Measurements from ENCODE around the gene F7. TPM values are rescaled to one million over a fixed set of nuclear protein-coding genes. Genes with fewer than 3 reads are reported as not detected.

Gene F7
- total and polyA plus RNA-seq, 2 donors (not counting 1 experiment from before 2014, with no cell fraction given) = not detected

DNA sequence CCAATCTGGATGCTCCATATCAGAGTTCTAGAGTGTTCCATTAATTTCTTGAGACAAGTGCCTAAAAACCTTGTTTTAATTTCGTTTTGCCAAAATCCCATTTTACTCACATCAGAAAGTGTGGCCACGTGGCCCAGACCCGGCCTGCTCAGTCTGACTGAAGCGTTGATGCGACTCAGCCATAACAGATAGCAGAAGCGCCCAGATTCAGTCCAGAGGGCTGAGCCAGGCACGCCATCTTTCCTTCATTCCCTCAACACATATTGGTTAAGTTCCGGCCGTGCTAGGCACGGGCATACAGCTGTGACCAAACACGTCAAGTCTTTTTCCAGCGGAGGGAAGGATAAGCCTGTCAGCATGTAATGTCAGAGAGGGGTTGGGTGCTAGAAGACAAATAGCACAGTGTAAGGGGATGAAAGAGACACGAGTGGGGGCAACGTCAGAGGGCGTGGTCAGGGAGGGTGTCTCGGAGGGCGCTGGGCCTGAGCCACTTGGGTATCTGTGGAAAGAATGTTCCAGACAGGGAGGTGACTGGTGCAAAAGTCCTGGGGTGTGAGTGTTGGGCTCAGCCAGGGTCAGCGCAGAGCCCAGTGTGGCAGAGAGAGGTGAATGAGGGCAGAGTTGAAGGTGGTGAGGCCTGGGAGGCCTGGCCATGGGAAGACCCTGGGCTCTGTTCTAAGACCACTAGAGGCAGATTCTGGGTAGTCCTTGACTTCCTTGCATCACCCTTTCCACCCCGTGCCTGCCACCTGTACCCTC lies 20.1 kb downstream of the F7 start:
- H3K27me3 ChIP-seq (ENCODE audit: control insufficient read depth, insufficient read depth, low read length) = peaks cover 3% of the 10 kb centered on the region
- TF ChIP-seq, protein P1, sequence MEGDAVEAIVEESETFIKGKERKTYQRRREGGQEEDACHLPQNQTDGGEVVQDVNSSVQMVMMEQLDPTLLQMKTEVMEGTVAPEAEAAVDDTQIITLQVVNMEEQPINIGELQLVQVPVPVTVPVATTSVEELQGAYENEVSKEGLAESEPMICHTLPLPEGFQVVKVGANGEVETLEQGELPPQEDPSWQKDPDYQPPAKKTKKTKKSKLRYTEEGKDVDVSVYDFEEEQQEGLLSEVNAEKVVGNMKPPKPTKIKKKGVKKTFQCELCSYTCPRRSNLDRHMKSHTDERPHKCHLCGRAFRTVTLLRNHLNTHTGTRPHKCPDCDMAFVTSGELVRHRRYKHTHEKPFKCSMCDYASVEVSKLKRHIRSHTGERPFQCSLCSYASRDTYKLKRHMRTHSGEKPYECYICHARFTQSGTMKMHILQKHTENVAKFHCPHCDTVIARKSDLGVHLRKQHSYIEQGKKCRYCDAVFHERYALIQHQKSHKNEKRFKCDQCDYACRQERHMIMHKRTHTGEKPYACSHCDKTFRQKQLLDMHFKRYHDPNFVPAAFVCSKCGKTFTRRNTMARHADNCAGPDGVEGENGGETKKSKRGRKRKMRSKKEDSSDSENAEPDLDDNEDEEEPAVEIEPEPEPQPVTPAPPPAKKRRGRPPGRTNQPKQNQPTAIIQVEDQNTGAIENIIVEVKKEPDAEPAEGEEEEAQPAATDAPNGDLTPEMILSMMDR (conservative IDR thresholded peaks at IDR 0.05 in 1 of 2, IDR thresholded peaks at IDR 0.05 in 1 of 2; ENCODE audit: low read depth in 1 of 2, low read length in 2 of 2) = no peak
- no peak for TF ChIP-seq EZH2 (IDR thresholded peaks at IDR 0.05; ENCODE audit: low read length, missing control alignments)
- H3K4me2 ChIP-seq (ENCODE audit: extremely low read depth, insufficient read depth, low read length) = no peak overlapping the region
- H3K36me3 ChIP-seq (ENCODE audit: control insufficient read depth, insufficient read depth, low read length) = no peaks in the 10 kb centered on the region
- no peaks in the 10 kb centered on the region for H3K4me1 ChIP-seq (ENCODE audit: control insufficient read depth, extremely low read depth, insufficient read depth, low read length)
- no peak for DNase-seq (ENCODE audit: low read depth in 2 of 2)
- H3K79me2 ChIP-seq (ENCODE audit: control insufficient read depth, insufficient read depth, low read length) = no peaks in the 10 kb centered on the region
- no peak overlapping the region for H2AFZ ChIP-seq (ENCODE audit: low read length)
- no peaks in the 10 kb centered on the region for H4K20me1 ChIP-seq (ENCODE audit: control insufficient read depth, extremely low read depth, insufficient read depth, low read length)
- H3K27ac ChIP-seq (ENCODE audit: insufficient read depth, low read length) = no peak overlapping the region
- no peak overlapping the region for H3K4me3 ChIP-seq (replicated peaks in 1 of 4; ENCODE audit: control extremely low read depth in 1 of 4, insufficient read depth in 1 of 4, low read depth in 3 of 4, low read length in 4 of 4)
- H3K9ac ChIP-seq (ENCODE audit: insufficient read depth, low read length) = no peak overlapping the region
- no peaks in the 10 kb centered on the region for H3K9me3 ChIP-seq (ENCODE audit: control insufficient read depth, insufficient read depth, low read depth, low read length)

DNA sequence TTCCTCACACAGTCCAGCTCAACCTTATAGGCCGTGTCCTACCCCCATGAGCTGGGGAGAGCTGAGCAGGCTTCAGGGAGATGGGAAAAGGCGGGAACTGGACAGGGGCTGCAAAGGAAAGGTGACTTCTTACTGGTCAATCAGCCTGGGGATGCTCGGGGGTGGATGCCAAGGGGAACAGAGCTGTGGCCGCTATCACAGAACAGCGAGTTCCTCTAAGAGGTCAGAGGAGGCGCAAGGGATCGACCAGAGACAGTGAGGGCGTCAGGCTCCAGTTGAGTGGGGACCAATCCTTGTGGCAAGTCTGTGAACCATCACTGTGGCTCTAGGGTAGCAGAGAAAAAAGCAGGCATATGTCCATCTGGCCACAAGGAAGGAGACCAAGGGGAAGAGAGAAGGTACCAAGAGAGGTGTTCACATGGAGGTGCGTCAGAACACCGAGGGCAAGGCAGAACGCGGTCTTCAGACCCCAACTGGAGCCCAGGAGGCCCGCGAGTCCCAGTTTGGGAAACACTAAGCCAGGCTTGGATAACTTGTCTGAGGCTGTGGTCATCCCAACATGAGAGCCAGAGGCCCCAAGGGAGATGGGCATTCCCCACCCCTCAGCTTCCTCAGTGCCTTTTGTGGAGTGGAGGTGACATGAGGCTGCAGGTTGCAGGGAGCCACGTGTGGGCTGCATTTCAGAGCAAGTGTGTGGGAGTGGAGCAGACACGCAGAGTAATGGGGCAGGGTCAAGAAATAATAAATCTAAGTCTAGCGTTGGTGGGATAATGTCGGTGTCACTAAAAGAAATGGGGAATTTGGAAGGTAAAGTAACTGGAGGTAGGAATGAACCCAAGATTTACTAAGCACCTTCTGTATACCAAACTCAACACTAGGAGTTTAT lies 20.9 kb downstream of the F7 start:
- Histone ChIP-seq H3K9me3 (ENCODE audit: control insufficient read depth, insufficient read depth, low read depth, low read length) (no peaks in the 10 kb centered on the region), H3K4me3 (replicated peaks in 1 of 4; ENCODE audit: control extremely low read depth in 1 of 4, insufficient read depth in 1 of 4, low read depth in 3 of 4, low read length in 4 of 4) (no peak overlapping the region), H3K9ac (ENCODE audit: insufficient read depth, low read length) (no peak overlapping the region), H3K27me3 (ENCODE audit: control insufficient read depth, insufficient read depth, low read length) (peaks cover 3% of the 10 kb centered on the region), H3K4me1 (ENCODE audit: control insufficient read depth, extremely low read depth, insufficient read depth, low read length) (no peaks in the 10 kb centered on the region), H4K20me1 (ENCODE audit: control insufficient read depth, extremely low read depth, insufficient read depth, low read length) (no peaks in the 10 kb centered on the region), H3K27ac (ENCODE audit: insufficient read depth, low read length) (no peak overlapping the region), H3K79me2 (ENCODE audit: control insufficient read depth, insufficient read depth, low read length) (no peaks in the 10 kb centered on the region), H3K4me2 (ENCODE audit: extremely low read depth, insufficient read depth, low read length) (no peak overlapping the region), H2AFZ (ENCODE audit: low read length) (no peak overlapping the region), H3K36me3 (ENCODE audit: control insufficient read depth, insufficient read depth, low read length) (no peaks in the 10 kb centered on the region)
- no peak for DNase-seq (ENCODE audit: low read depth in 2 of 2)
- no peak for TF ChIP-seq EZH2 (IDR thresholded peaks at IDR 0.05; ENCODE audit: low read length, missing control alignments)
- TF ChIP-seq, protein P1 (conservative IDR thresholded peaks at IDR 0.05 in 1 of 2, IDR thresholded peaks at IDR 0.05 in 1 of 2; ENCODE audit: low read depth in 1 of 2, low read length in 2 of 2) = no peak

DNA sequence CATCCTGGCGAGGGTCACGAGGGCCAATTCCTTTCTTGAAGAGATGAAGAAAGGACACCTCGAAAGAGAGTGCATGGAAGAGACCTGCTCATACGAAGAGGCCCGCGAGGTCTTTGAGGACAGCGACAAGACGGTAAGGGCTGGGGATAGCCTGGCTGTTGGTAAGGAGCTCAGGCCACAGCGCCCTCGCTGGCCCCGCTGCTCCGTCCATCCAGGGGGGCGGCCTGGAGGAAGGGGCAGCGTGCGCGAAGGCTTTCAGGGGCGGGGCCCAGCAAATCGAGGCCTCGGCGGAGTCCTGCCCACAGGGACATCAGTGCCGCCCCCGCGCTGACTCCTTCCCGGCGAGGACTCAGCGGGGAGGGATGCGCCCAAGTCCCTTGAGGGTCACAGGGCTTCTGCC lies 23.9 kb downstream of the F7 start:
- Histone ChIP-seq H3K27ac (ENCODE audit: insufficient read depth, low read length) (no peak overlapping the region), H3K4me1 (ENCODE audit: control insufficient read depth, extremely low read depth, insufficient read depth, low read length) (no peaks in the 10 kb centered on the region), H3K27me3 (ENCODE audit: control insufficient read depth, insufficient read depth, low read length) (peaks cover 5% of the 10 kb centered on the region), H3K36me3 (ENCODE audit: control insufficient read depth, insufficient read depth, low read length) (no peaks in the 10 kb centered on the region), H3K4me2 (ENCODE audit: extremely low read depth, insufficient read depth, low read length) (no peak overlapping the region), H3K9me3 (ENCODE audit: control insufficient read depth, insufficient read depth, low read depth, low read length) (no peaks in the 10 kb centered on the region), H2AFZ (ENCODE audit: low read length) (no peak overlapping the region), H4K20me1 (ENCODE audit: control insufficient read depth, extremely low read depth, insufficient read depth, low read length) (no peaks in the 10 kb centered on the region), H3K79me2 (ENCODE audit: control insufficient read depth, insufficient read depth, low read length) (no peaks in the 10 kb centered on the region), H3K9ac (ENCODE audit: insufficient read depth, low read length) (no peak overlapping the region), H3K4me3 (replicated peaks in 1 of 4; ENCODE audit: control extremely low read depth in 1 of 4, insufficient read depth in 1 of 4, low read depth in 3 of 4, low read length in 4 of 4) (no peak overlapping the region)
- no peak for DNase-seq (ENCODE audit: low read depth in 2 of 2)
- no peak for TF ChIP-seq EZH2 (IDR thresholded peaks at IDR 0.05; ENCODE audit: low read length, missing control alignments)
- TF ChIP-seq, protein P1 (conservative IDR thresholded peaks at IDR 0.05 in 1 of 2, IDR thresholded peaks at IDR 0.05 in 1 of 2; ENCODE audit: low read depth in 1 of 2, low read length in 2 of 2) = no peak

All from fibroblast of lung (primary cell).